Left ventricle myocardium superior (tissue), 1 donor: ENCODE measurements around the gene C4orf36. TPM values are rescaled to one million over a fixed set of nuclear protein-coding genes. Genes with fewer than 3 reads are reported as not detected.

Experiments used
- ATAC-seq: fragments of 200-7000 bp; cut with Tn5 transposase; one replicate; pipeline ENCODE4 v1.9.1; 2020; ENCODE audit warnings: mild to moderate bottlenecking, moderate library complexity
- DNase-seq: peaks from one replicate; pipeline ENCODE4 v3.0.0-alpha.2; 2020
- intact Hi-C: fragments of 100-400 bp; cut with micrococcal nuclease; formaldehyde crosslinking; loops from one replicate; pipeline ENCODE4 v1.11.0; 2022
- total RNA-seq: library from RNA; stranded (reverse); fragmentation: NEBNext Ultra II Directional; extraction: Animal tissue kit (Norgen Biotek cat#: 25700); gene quantifications from one replicate; pipeline ENCODE4 v1.2.1, GENCODE V29; 2021
- donor health status: DM: no; HTN: yes; CAD: no; lungs with severe emphysema.

Gene C4orf36
- total RNA-seq, 1 donor from 2014 or later: 1.1 TPM

GRCh38 chr4:86831262-86832130, 60.7 kb downstream of the C4orf36 start:
- ATAC-seq (no peak), DNase-seq (no peak)
- intact Hi-C loops: no loop called here

Other genes with a start within 250 kb of the C4orf36 start
- gene SLC10A6, start 43.0 kb downstream of the C4orf36 start, total RNA-seq: 0.82 TPM
- 77.8 TPM for gene AFF1, start 42.6 kb upstream of the C4orf36 start, total RNA-seq